Natural killer cell (primary cell): ENCODE results near the gene FTO. TPM values are rescaled to one million over a fixed set of nuclear protein-coding genes. Genes with fewer than 3 reads are reported as not detected.

ENCODE experiments used
- ATAC-seq, 3 donors: fragments of 150-1000 bp in 2 of 3; fragments of 200-7000 bp in 1 of 3; cut with Tn5 transposase; 1 replicate in 1 of 3; 2 replicates in 2 of 3; pipeline ENCODE4 v1.10.0; 2021; ENCODE audit warnings: mild to moderate bottlenecking in 2 of 3, moderate library complexity in 2 of 3
- DNase-seq, 2 donors: peaks; one replicate each; pipeline versions ENCODE4 v3.0.0 to v3.0.0-alpha.2; 2013 to 2021; ENCODE audit warnings: mixed read lengths in 1 of 2
- H3K27ac ChIP-seq: one replicate; pipeline ENCODE4 v1.5.1; 2013; ENCODE audit warnings: mild to moderate bottlenecking, low read length
- H3K27me3 ChIP-seq: one replicate; pipeline ENCODE4 v1.6.1; 2013; ENCODE audit warnings: low read length; ENCODE audit not compliant: control insufficient read depth, insufficient read depth
- H3K36me3 ChIP-seq: one replicate; pipeline ENCODE4 v1.6.1; 2013; ENCODE audit warnings: low read length; ENCODE audit not compliant: control insufficient read depth, insufficient read depth
- H3K4me1 ChIP-seq: one replicate; pipeline ENCODE4 v1.6.1; 2013; ENCODE audit warnings: low read length; ENCODE audit not compliant: control insufficient read depth, insufficient read depth
- H3K4me3 ChIP-seq: one replicate; pipeline ENCODE4 v1.5.1; 2013; ENCODE audit warnings: low read length
- H3K9me3 ChIP-seq: one replicate; pipeline ENCODE4 v1.6.1; 2013; ENCODE audit warnings: low read length; ENCODE audit not compliant: control insufficient read depth, insufficient read depth
- H3K27ac Mint-ChIP-seq, 2 donors: one replicate each; pipeline ENCODE4 v1.8.0; 2022; ENCODE audit warnings: mild to moderate bottlenecking in 2 of 2, mixed read lengths in 2 of 2, moderate library complexity in 1 of 2
- H3K27me3 Mint-ChIP-seq, 2 donors: one replicate each; pipeline ENCODE4 v1.8.0; 2022; ENCODE audit warnings: low read depth in 2 of 2, mixed read lengths in 2 of 2
- H3K36me3 Mint-ChIP-seq: one replicate; pipeline ENCODE4 v1.8.0; 2022; ENCODE audit warnings: mixed read lengths
- H3K4me1 Mint-ChIP-seq, 2 donors: one replicate each; pipeline ENCODE4 v1.8.0; 2022; ENCODE audit warnings: mixed read lengths in 2 of 2
- H3K4me3 Mint-ChIP-seq: one replicate; pipeline ENCODE4 v1.8.0; 2022; ENCODE audit warnings: mild to moderate bottlenecking, moderate library complexity, mixed read lengths
- H3K9me3 Mint-ChIP-seq, 2 donors: one replicate each; pipeline ENCODE4 v1.8.0; 2022; ENCODE audit warnings: mixed read lengths in 2 of 2
- CTCF ChIP-seq: fragments of 200-600 bp; IDR thresholded peaks from one replicate; pipeline ENCODE4 v1.8.0; 2022; ENCODE audit warnings: antibody characterized with exemption
- WGBS: methylation state at CpG from one replicate; pipeline ENCODE4 v1.1.7; 2013; ENCODE audit warnings: missing lambda C conversion rate; ENCODE audit not compliant: insufficient coverage; 5-methylcytosine and 5-hydroxymethylcytosine counted together
- intact Hi-C: fragments of 100-400 bp; cut with micrococcal nuclease; formaldehyde crosslinking; loops from one replicate; pipeline ENCODE4 v1.14.2; 2022
- total RNA-seq, 4 donors: library from RNA; stranded (reverse); fragments of 120-200 nt in 1 of 4; gene quantifications; one replicate each; pipeline versions ENCODE4 v1.2.3 to v1.2.4, GENCODE V29; 2013 to 2022

FTO gene
- total RNA-seq, 3 donors from 2014 or later (not counting 1 experiment from before 2014, with no cell fraction given), result 55.4 to 70.5 (median 55.4) TPM

GRCh38 chr16:54107583-54108202 is 403.7 kb downstream of the FTO start:
- Histone ChIP-seq H3K27me3 (no peaks in the 10 kb centered on the region), H3K27ac (no peak overlapping the region), H3K36me3 (peaks cover under 1% of the 10 kb centered on the region), H3K4me1 (no peaks in the 10 kb centered on the region), H3K9me3 (no peaks in the 10 kb centered on the region), H3K4me3 (no peak overlapping the region)
- 84% methylated on average over 5 of the region's 7 CpGs for WGBS
- H3K4me3 Mint-ChIP-seq, result no peak overlapping the region
- intact Hi-C loops, result no loop called here
- no peaks in the 10 kb centered on the region for H3K9me3 Mint-ChIP-seq
- H3K27ac Mint-ChIP-seq, result no peak overlapping the region
- no peaks in the 10 kb centered on the region for H3K27me3 Mint-ChIP-seq
- TF ChIP-seq CTCF, result no peak
- ATAC-seq, result no peak
- H3K36me3 Mint-ChIP-seq, result no peaks in the 10 kb centered on the region
- H3K4me1 Mint-ChIP-seq, result peaks cover 6 to 11% of the 10 kb centered on the region in 2 donors
- no peak for DNase-seq

GRCh38 chr16:54110016-54110981 is 406.3 kb downstream of the FTO start:
- Histone ChIP-seq H3K27ac (no peak overlapping the region), H3K4me3 (no peak overlapping the region), H3K36me3 (peaks cover 4% of the 10 kb centered on the region), H3K27me3 (no peaks in the 10 kb centered on the region), H3K9me3 (no peaks in the 10 kb centered on the region), H3K4me1 (no peaks in the 10 kb centered on the region)
- Mint-ChIP-seq H3K27me3 (no peaks in the 10 kb centered on the region), H3K4me1 (peaks cover 5 to 6% of the 10 kb centered on the region in 2 donors), H3K9me3 (no peaks in the 10 kb centered on the region), H3K4me3 (no peak overlapping the region), H3K36me3 (peaks cover 8% of the 10 kb centered on the region), H3K27ac (no peak overlapping the region)
- WGBS, result 93% methylated on average over 15 of the region's 16 CpGs
- intact Hi-C loops, result no loop called here
- ATAC-seq (no peak), DNase-seq (no peak)
- no peak for TF ChIP-seq CTCF

GRCh38 chr16:54112451-54113206 is 408.7 kb downstream of the FTO start:
- no peak overlapping the region for H3K27ac ChIP-seq
- peaks cover 4% of the 10 kb centered on the region for H3K36me3 ChIP-seq
- no peak overlapping the region for H3K27ac Mint-ChIP-seq
- H3K4me1 ChIP-seq, result no peaks in the 10 kb centered on the region
- over 99% methylated on average over 7 of the region's 8 CpGs for WGBS
- no peak for TF ChIP-seq CTCF
- no peaks in the 10 kb centered on the region for H3K27me3 Mint-ChIP-seq
- no peaks in the 10 kb centered on the region for H3K4me1 Mint-ChIP-seq
- no peaks in the 10 kb centered on the region for H3K27me3 ChIP-seq
- intact Hi-C loops, result no loop called here
- ATAC-seq, result no peak
- H3K4me3 ChIP-seq, result no peak overlapping the region
- no peaks in the 10 kb centered on the region for H3K9me3 ChIP-seq
- DNase-seq, result no peak
- peaks cover 8% of the 10 kb centered on the region for H3K36me3 Mint-ChIP-seq
- H3K9me3 Mint-ChIP-seq, result no peaks in the 10 kb centered on the region
- no peak overlapping the region for H3K4me3 Mint-ChIP-seq
